CD4-positive, alpha-beta T cell treated with Interleukin-2 at 100 ng/mL for 4 hours (primary cell): ENCODE data around the gene ZNF586.
"Not testable (repeated sequence)": the region's sequence is repeated elsewhere in the genome, so short reads cannot be mapped to it uniquely, and the experiment has no call there.

ENCODE experiments used
- DNase-seq: peaks from one replicate; pipeline ENCODE4 v3.0.0-alpha.2; 2020; ENCODE audit warnings: low spot score

Gene ZNF586

DNA sequence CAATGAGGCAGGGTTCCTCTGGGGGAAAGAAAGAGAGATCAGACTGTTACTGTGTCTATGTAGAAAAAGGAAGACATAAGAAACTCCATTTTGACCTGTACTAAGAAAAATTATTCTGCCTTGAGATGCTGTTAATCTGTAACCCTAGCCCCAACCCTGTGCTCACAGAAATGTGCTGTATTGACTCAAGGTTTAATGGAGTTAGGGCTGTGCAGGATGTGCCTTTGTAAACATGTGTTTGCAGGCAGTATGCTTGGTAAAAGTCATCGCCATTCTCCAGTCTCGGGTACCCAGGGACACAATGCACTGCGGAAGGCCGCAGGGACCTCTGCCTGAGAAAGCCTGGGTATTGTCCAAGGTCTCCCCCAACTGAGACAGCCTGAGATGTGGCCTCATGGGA is 54.1 kb downstream of the ZNF586 start:
- not testable (repeated sequence) for DNase-seq

DNA sequence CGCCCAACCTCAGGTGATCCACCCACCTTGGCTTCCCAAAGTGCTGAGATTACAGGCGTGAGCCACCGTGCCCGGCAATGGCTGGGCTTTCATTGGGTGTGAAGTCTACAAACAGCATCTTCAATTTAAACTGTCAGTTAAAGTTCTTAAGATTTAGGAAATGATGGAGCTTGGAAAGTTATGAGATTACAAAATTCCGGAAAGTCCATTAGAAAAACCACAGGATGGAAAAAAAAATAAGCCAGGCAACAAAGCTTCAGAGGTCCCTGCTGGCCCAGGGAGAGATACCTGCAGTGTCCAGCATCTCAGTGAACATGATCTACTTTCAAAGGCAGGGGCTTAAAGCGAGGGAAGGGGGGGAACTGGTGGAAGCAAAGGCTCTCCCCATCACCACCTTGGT is 56.0 kb downstream of the ZNF586 start:
- DNase-seq = no peak

DNA sequence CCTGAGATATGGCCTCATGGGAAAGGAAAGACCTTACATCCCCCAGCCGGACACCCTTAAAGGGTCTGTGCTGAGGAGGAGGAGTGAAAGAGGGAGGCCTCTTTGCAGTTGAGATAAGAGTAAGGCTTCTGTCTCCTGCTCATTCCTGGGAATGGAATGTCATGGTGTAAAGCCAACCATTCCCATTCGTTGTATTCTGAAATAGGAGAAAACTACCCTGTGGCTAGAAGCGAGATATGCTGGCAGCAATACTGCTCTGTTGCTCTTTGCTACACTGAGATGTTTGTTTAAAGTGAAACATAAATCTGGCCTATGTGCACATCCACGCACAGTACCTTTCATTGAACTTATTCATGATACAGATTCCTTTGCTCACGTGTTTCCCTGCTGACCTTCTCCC is 59.8 kb downstream of the ZNF586 start:
- no peak for DNase-seq

DNA sequence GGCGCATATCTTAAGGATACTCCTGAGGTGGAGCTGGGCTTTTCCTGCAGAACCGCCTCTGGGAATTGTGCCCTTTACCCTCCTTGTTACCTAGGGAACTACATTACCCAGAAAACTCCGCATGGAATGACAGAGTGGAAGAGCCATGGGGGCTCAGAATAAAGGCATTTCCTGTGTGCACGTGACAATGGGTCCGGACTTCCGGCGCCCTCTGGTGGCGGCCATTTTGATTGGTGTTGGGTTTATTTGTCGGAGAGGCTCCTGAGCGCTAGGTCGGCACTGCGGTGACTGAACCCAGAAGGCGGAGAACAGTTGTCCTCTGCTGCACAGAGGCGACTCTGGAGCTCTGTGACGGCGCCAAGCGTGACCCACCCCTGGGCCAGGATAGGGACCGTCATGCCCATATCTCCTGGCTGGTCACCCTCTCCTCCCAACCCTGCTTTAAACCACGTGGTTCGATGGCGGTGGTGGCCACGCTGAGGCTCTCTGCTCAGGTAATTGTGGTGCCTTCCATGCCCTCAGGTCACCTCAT is 60.7 kb downstream of the ZNF586 start, which contains the start of gene ZNF587B:
TSS of gene ZNF587B (plus strand) at position 229 of the 532 bp plus-strand sequence. CDS start at position 459, 230 bp downstream.
- DNase-seq = peak; percentile 34
